Osteocyte (in vitro differentiated cells): ENCODE results near the gene ITGAV. TPM values are rescaled to one million over a fixed set of nuclear protein-coding genes. Genes with fewer than 3 reads are reported as not detected.
A peak's percentile ranks its signal among the peaks of the same experiment; 100 is the strongest.

Experiments used
- DNase-seq: peaks from one replicate; pipeline ENCODE4 v3.0.0; 2021; ENCODE audit warnings: mixed read lengths; ENCODE audit not compliant: unreplicated experiment; ENCODE audit errors: extremely low spot score
- H3K27ac Mint-ChIP-seq: one replicate; pipeline ENCODE4 v1.8.0; 2021; ENCODE audit warnings: mild to moderate bottlenecking, mixed read lengths; ENCODE audit not compliant: unreplicated experiment
- H3K27me3 Mint-ChIP-seq: one replicate; pipeline ENCODE4 v1.8.0; 2021; ENCODE audit warnings: mixed read lengths; ENCODE audit not compliant: unreplicated experiment
- H3K36me3 Mint-ChIP-seq: one replicate; pipeline ENCODE4 v1.8.0; 2021; ENCODE audit warnings: mixed read lengths; ENCODE audit not compliant: unreplicated experiment
- H3K4me1 Mint-ChIP-seq: one replicate; pipeline ENCODE4 v1.8.0; 2021; ENCODE audit warnings: mixed read lengths; ENCODE audit not compliant: unreplicated experiment
- H3K4me3 Mint-ChIP-seq: one replicate; pipeline ENCODE4 v1.8.0; 2021; ENCODE audit warnings: mild to moderate bottlenecking, moderate library complexity, mixed read lengths; ENCODE audit not compliant: unreplicated experiment
- H3K9me3 Mint-ChIP-seq: one replicate; pipeline ENCODE4 v1.8.0; 2021; ENCODE audit warnings: mixed read lengths; ENCODE audit not compliant: unreplicated experiment
- CTCF ChIP-seq: fragments of 200-600 bp; sonication (generic); IDR thresholded peaks from 2 replicates; pipeline ENCODE4 v1.5.0; 2021; ENCODE audit warnings: antibody characterized with exemption, mild to moderate bottlenecking, moderate library complexity
- total RNA-seq: library from RNA; stranded (reverse); gene quantifications from 2 replicates; pipeline ENCODE4 v1.2.1, GENCODE V29; 2021

The ITGAV gene
- total RNA-seq, 1 donor from 2014 or later: 141 TPM

GRCh38 chr2:186641132-186641806 is 51.4 kb downstream of the ITGAV start:
- Mint-ChIP-seq H3K27me3 (no peaks in the 10 kb centered on the region), H3K27ac (no peak overlapping the region), H3K9me3 (no peaks in the 10 kb centered on the region), H3K36me3 (peaks cover 23% of the 10 kb centered on the region), H3K4me3 (no peak overlapping the region), H3K4me1 (peaks cover 5% of the 10 kb centered on the region)
- no peak for DNase-seq
- no peak for TF ChIP-seq CTCF

- TF ChIP-seq CTCF: peak; percentile 89
- no peak for DNase-seq
- H3K36me3 Mint-ChIP-seq: peaks cover 27% of the 10 kb centered on the region
- H3K27me3 Mint-ChIP-seq: no peaks in the 10 kb centered on the region
- peak overlapping the region; percentile 6 for H3K27ac Mint-ChIP-seq
- H3K4me3 Mint-ChIP-seq: no peak overlapping the region
- H3K9me3 Mint-ChIP-seq: no peaks in the 10 kb centered on the region
- peaks cover 6% of the 10 kb centered on the region for H3K4me1 Mint-ChIP-seq
Observed at GRCh38 chr2:186641807-186642321, 52.0 kb downstream of the ITGAV start.

GRCh38 chr2:186644791-186645190 is 54.9 kb downstream of the ITGAV start:
- Mint-ChIP-seq H3K36me3 (peaks cover 20% of the 10 kb centered on the region), H3K27me3 (no peaks in the 10 kb centered on the region), H3K4me3 (no peak overlapping the region), H3K4me1 (peaks cover 9% of the 10 kb centered on the region), H3K9me3 (no peaks in the 10 kb centered on the region), H3K27ac (no peak overlapping the region)
- TF ChIP-seq CTCF: no peak
- DNase-seq: no peak

GRCh38 chr2:186645999-186646398 is 56.1 kb downstream of the ITGAV start:
- Mint-ChIP-seq H3K4me1 (peaks cover 9% of the 10 kb centered on the region), H3K27ac (peak overlapping the region; percentile 62), H3K27me3 (no peaks in the 10 kb centered on the region), H3K4me3 (no peak overlapping the region), H3K36me3 (peaks cover 18% of the 10 kb centered on the region), H3K9me3 (no peaks in the 10 kb centered on the region)
- no peak for TF ChIP-seq CTCF
- no peak for DNase-seq

GRCh38 chr2:186648130-186648529 is 58.3 kb downstream of the ITGAV start:
- Mint-ChIP-seq H3K4me1 (peaks cover 9% of the 10 kb centered on the region), H3K4me3 (no peak overlapping the region), H3K27me3 (no peaks in the 10 kb centered on the region), H3K36me3 (peaks cover 15% of the 10 kb centered on the region), H3K27ac (no peak overlapping the region), H3K9me3 (no peaks in the 10 kb centered on the region)
- DNase-seq: no peak
- TF ChIP-seq CTCF: no peak
